ENCODE results near the gene GRB7. TPM values are rescaled to one million over a fixed set of nuclear protein-coding genes. Genes with fewer than 3 reads are reported as not detected.

The GRB7 gene
- polyA plus RNA-seq, 1 donor (not counting 4 experiments of a cell fraction or from before 2014, with no cell fraction given) = 4.2 TPM

GRCh38 chr17:39695089-39695474 lies 42.7 kb upstream of the GRB7 start:
- Histone ChIP-seq H3K4me3 (ENCODE audit: control insufficient read depth in 2 of 3, extremely low read depth in 1 of 3, insufficient read depth in 2 of 3, low read depth in 1 of 3, low read length in 3 of 3) (no peak overlapping the region), H3K9ac (ENCODE audit: control insufficient read depth, extremely low read depth, insufficient read depth, low read length) (no peak overlapping the region), H3K9me3 (ENCODE audit: control insufficient read depth, low read depth, low read length) (no peaks in the 10 kb centered on the region), H3K27ac (ENCODE audit: control insufficient read depth, insufficient read depth, low read length) (no peak overlapping the region), H3K4me2 (ENCODE audit: control insufficient read depth, extremely low read depth, insufficient read depth, low read depth, low read length) (no peak overlapping the region), H2AFZ (ENCODE audit: control insufficient read depth, low read length) (no peak overlapping the region), H3K36me3 (ENCODE audit: control insufficient read depth in 2 of 2, extremely low read depth in 1 of 2, insufficient read depth in 2 of 2, low read length in 2 of 2) (peaks cover 0 to 2% of the 10 kb centered on the region in 2 experiments), H3K9me1 (ENCODE audit: control insufficient read depth, extremely low read depth, insufficient read depth, low read length) (no peaks in the 10 kb centered on the region), H3K4me1 (ENCODE audit: control insufficient read depth, extremely low read depth, insufficient read depth, low read length) (peaks cover 5% of the 10 kb centered on the region), H3K79me2 (ENCODE audit: control insufficient read depth, insufficient read depth, low read length) (no peaks in the 10 kb centered on the region), H3K27me3 (ENCODE audit: control insufficient read depth, extremely low read depth, insufficient read depth, low read length) (no peaks in the 10 kb centered on the region), H4K20me1 (ENCODE audit: control insufficient read depth, extremely low read depth, insufficient read depth, low read length) (no peaks in the 10 kb centered on the region)
- FAIRE-seq (no peak), DNase-seq (ENCODE audit: low read depth, low spot score) (no peak)
- TF ChIP-seq, protein P1, sequence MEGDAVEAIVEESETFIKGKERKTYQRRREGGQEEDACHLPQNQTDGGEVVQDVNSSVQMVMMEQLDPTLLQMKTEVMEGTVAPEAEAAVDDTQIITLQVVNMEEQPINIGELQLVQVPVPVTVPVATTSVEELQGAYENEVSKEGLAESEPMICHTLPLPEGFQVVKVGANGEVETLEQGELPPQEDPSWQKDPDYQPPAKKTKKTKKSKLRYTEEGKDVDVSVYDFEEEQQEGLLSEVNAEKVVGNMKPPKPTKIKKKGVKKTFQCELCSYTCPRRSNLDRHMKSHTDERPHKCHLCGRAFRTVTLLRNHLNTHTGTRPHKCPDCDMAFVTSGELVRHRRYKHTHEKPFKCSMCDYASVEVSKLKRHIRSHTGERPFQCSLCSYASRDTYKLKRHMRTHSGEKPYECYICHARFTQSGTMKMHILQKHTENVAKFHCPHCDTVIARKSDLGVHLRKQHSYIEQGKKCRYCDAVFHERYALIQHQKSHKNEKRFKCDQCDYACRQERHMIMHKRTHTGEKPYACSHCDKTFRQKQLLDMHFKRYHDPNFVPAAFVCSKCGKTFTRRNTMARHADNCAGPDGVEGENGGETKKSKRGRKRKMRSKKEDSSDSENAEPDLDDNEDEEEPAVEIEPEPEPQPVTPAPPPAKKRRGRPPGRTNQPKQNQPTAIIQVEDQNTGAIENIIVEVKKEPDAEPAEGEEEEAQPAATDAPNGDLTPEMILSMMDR (optimal IDR thresholded peaks at IDR 0.05 in 1 of 3, IDR thresholded peaks at IDR 0.05 in 1 of 3, conservative IDR thresholded peaks at IDR 0.05 in 1 of 3; ENCODE audit: extremely low read depth in 1 of 3, insufficient read depth in 2 of 3, low read length in 3 of 3) = no peak
- no peak for TF ChIP-seq EZH2 (IDR thresholded peaks at IDR 0.05; ENCODE audit: low read length)
- dilution Hi-C loops (cut with MboI; ENCODE audit: extremely low pct_ligation_motif_present, low sequenced_read_pairs) = no loop called here

DNA sequence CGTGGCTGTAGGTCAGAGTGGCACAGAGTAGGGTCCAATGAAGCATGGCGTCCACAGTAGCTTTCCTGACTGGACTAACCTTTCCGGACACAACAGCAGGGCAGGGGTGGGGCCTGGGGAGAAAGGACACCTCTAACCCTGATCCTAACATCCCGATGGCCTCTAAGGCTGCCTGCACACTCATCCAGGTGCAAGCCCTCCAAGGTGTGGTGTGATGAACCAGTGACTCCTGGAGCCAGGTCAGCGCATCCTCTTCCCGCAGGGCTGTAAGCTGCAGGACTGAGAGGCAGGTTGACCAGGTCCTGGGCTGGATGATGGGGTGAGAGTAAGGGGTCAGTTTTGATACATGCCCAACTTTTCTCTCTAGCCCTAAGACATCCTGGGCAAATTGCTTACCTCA lies 41.0 kb upstream of the GRB7 start:
- FAIRE-seq (no peak), DNase-seq (ENCODE audit: low read depth, low spot score) (no peak)
- H3K4me1 ChIP-seq (ENCODE audit: control insufficient read depth, extremely low read depth, insufficient read depth, low read length) = peaks cover 14% of the 10 kb centered on the region
- peaks cover 8% of the 10 kb centered on the region for H3K79me2 ChIP-seq (ENCODE audit: control insufficient read depth, insufficient read depth, low read length)
- no peaks in the 10 kb centered on the region for H3K9me3 ChIP-seq (ENCODE audit: control insufficient read depth, low read depth, low read length)
- peaks cover 0 to 2% of the 10 kb centered on the region in 2 experiments for H3K36me3 ChIP-seq (ENCODE audit: control insufficient read depth in 2 of 2, extremely low read depth in 1 of 2, insufficient read depth in 2 of 2, low read length in 2 of 2)
- no peaks in the 10 kb centered on the region for H3K27me3 ChIP-seq (ENCODE audit: control insufficient read depth, extremely low read depth, insufficient read depth, low read length)
- no peak overlapping the region for H3K9ac ChIP-seq (ENCODE audit: control insufficient read depth, extremely low read depth, insufficient read depth, low read length)
- no peak for TF ChIP-seq EZH2 (IDR thresholded peaks at IDR 0.05; ENCODE audit: low read length)
- TF ChIP-seq, protein P1 (optimal IDR thresholded peaks at IDR 0.05 in 1 of 3, IDR thresholded peaks at IDR 0.05 in 1 of 3, conservative IDR thresholded peaks at IDR 0.05 in 1 of 3; ENCODE audit: extremely low read depth in 1 of 3, insufficient read depth in 2 of 3, low read length in 3 of 3) = no peak
- no peak overlapping the region for H3K4me2 ChIP-seq (ENCODE audit: control insufficient read depth, extremely low read depth, insufficient read depth, low read depth, low read length)
- no peak overlapping the region for H2AFZ ChIP-seq (ENCODE audit: control insufficient read depth, low read length)
- no peak overlapping the region for H3K27ac ChIP-seq (ENCODE audit: control insufficient read depth, insufficient read depth, low read length)
- H3K9me1 ChIP-seq (ENCODE audit: control insufficient read depth, extremely low read depth, insufficient read depth, low read length) = no peaks in the 10 kb centered on the region
- dilution Hi-C loops (cut with MboI; ENCODE audit: extremely low pct_ligation_motif_present, low sequenced_read_pairs) = no loop called here
- no peaks in the 10 kb centered on the region for H4K20me1 ChIP-seq (ENCODE audit: control insufficient read depth, extremely low read depth, insufficient read depth, low read length)
- no peak overlapping the region for H3K4me3 ChIP-seq (ENCODE audit: control insufficient read depth in 2 of 3, extremely low read depth in 1 of 3, insufficient read depth in 2 of 3, low read depth in 1 of 3, low read length in 3 of 3)
